Stimulated activated CD8-positive, alpha-beta memory T cell treated with anti-CD3 and anti-CD28 coated beads, Interleukin-12 subunit alpha, Interleukin-12 subunit beta, amount 100 ng/mL, for 1 hour (primary cell): ENCODE results near the gene NFIC.
"Not testable (repeated sequence)": the region's sequence is repeated elsewhere in the genome, so short reads cannot be mapped to it uniquely, and the experiment has no call there.

Experiments
- DNase-seq: peaks from one replicate; pipeline ENCODE4 v3.0.0-alpha.2; 2020; ENCODE audit warnings: low read depth

NFIC gene

DNA sequence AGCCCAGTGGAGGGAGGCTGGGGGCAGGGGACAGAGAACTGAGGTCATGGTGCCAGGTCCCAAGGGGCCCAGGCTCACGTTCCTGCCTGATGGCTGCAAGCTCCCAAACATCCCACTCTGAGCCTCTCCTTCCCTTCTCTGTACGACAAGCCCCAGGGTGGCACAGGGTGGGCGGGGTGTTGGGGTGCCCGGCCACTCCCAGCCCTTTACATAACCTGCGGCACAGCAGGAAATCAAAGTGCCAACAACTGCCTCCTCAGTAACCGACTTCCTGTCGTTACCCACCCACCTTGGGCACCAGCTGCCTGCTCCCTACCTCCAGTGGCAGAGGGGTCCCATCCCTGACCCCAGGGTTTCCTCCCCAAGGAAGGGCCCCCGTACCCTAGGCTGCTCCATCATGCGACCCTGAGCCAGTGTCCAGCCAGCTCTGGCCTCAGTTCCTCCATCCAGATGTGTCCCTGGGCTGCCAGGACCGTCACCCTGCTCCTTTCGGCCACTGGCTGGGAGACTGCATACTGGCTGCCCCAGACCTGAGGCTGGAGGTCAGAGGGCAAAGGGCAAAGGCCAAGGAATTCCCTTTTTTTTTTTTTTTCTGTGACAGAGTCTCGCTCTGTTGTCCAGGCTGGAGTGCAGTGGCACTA is 27.7 kb upstream of the NFIC start:
- no peak for DNase-seq

DNA sequence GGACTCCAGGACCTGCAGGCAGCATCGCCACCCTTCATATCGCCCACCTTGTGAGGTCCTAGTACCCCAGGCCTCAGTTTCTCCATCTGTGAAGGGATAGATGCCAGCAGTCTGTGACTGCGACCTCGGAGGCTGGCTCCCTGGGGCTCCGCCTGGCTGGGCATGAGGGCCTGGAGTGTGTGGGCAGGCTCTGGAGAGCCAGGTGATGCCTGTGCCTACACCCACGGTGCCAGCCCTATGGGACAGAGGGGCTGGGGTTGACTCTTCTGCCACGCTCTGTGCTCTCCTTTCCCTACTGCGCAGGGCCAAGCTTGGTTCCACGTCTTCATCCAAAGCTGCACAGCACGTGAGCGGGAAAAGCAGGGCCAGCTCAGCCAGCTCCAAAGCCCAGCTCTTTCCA is 26.0 kb upstream of the NFIC start:
- DNase-seq = no peak

DNA sequence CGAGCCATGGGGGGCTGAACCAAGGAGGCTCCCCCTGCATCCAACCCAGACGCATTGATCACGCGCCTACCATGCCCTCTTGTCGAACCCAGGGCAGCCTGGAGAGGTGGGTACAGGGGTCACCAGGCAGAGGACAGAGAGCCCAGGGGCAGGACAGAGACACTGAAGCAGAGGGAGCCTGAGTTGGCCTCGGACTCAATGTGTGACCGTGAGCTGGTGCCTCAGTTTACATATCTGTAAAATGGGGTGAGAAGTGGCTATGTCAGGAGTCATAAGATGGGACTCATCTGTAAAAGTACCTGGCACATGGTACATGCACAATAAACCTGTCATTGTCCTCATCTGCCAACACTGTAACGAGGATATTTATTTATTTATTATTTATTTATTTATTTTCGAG is 24.1 kb upstream of the NFIC start:
- DNase-seq = no peak

DNA sequence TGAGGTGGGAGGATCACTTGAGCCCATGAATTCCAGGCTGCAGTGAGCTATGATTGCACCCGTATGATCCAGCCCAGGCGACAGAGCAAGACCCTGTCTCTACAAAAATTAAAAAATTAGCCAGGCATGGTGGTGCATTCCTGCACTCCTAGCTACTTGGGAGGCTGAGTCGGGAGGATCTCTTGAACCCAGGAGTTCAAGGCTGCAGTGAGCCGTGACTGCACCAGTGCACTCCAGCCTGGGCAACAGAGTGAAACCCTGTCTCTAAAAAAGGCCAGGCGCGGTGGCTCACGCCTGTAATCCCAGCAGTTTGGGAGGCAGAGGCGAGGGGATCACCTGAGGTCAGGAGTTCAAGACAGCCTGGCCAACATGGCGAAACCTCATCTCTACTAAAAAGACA is 23.4 kb upstream of the NFIC start:
- not testable (repeated sequence) for DNase-seq

DNA sequence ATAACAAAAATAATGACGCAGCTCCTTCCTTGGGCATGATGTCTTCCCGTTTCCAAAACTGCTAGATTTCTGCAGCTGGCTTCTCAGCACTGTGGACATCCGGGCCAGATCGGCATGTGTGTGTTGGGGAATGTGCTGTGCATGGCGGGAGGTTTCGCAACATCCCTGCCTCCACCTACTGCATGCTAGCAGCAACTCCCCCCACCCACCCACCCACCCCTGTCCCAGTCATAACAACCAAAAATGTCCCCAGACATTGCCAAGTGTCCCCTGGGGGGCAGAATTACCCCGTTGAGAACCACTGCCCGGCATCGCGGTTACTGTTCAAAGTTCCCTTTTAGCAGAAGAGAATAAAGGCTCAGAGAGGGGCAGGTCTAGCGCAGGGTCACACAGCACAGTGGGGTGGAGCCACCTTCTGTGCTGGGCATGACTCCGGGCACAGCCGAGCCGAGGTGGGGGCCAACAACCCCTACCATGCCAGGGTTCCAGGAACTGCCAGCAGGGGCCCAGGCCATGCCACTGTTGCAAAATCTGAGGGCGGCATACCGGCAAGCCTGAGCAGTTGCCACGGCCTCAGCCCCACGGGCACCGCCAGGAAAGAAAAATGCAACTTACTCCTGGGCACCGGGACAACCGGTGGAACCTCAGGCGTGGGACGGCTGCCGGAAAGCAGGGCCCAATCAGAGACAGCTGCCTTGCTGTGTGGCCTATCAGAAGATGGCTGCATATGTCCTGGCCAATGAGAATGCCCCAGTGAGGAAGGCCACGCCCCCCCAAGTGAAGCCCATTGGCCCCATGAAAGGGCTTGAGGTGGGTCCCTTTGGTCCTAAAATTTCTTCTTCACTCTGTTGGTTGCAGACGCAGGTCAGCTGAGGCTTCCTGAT is 22.5 kb upstream of the NFIC start:
- no peak for DNase-seq

DNA sequence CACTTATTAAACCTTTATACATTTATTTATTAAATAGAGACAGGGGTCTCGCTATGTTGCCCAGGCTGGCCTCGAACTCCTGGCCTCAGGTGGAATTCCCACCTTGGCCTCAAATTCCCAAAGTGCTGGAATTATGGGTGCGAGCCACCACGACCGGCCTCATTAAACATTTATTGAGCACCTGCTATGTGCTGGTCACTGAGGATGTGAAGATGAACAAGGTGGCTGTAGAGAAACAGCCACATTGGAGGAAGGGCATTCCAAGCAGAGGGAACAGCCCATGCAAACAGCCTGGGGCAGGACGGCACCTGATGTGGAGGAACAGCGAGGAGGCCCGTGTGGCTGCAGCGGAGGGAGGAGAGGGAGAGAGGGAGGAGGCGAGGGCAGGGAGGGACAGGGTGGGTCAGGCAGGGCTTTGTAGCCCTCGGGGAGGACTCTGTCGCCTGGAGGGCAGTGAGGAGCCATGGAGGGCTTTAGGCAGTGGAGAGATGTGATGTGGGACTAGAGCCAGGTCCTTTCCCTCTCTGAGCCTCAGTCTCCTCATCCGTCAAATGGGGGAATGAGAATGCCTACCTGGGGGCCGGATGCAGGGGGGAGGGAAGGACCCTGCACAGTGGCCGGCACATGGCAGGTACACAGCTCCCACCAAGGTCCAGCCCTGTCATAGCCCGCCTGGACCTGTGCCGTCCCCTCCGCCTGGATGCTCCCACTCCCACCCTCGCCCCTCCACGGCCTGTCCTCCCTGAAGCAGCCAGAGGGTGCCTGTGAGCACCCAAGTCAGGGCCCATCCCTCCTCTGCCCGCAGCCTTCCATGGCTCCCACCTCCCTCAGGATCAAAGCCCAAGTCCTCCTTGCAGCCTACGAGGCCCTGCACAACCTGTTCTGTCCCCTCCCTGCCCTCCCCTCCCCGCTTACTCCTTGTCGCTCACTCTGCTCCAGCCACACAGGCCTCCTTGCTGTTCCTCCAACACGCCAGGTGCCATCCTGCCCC is 21.5 kb upstream of the NFIC start:
- no peak for DNase-seq

DNA sequence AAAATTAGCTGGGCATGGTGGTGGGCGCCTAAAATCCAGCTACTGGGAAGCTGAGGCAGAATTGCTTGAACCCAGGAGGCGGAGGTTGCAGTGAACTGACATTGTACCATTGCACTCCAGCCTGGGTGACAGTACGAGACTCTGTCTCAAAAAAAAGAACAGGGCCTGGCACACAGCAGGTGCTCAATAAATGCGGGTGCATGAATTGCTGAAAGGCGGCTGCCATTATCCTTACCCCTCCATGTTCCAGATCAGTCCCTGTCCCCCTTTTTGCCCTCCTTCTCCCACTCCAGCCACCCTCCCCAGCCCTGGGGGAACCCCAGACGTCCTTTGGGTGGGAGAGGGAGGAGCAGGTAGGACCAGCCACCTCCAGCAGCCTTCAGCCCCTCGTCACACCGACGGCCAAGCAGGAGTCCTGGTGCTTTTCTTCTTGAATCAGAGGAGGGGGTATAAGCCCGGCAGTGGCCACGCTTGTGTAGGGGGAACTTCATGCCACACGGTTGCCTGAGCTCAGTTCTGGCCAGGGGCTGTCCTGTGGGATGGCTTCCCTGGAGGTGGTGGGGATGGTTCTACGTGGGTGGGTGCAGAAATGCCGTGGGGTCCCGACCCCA is 20.4 kb upstream of the NFIC start:
- no peak for DNase-seq

DNA sequence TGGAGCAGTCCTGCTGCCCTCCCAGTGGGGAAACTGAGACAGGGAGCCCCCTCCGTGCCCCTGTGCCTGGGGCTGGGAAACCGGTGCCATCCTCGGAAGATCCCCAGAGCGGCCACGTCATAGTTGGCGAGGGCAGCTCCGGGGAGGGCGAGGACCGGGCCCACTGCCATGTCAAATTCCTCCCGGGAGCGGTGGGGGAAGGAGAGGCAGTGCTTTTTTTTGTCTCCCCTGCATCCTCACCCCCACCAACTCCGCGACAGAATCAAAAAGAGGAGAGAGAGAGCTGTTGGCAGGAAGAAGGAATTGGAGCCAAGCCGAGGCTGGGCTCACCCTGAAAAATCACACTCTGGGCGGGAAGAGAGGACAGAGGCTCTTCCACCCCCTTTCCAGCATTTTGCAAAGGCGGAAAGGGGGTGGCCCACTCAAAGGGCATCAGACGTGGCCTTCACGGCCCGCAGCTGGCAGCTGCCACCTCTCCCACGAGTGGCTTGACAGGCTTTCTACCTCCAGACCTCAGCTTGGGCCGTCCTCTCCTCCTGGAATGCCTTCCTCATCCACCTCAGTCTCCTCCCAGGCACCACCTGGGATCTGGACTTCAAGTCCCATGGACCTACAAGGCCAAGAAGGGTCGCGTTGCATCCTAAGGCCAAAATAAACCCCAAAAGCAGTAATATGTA is 19.6 kb upstream of the NFIC start:
- no peak for DNase-seq

DNA sequence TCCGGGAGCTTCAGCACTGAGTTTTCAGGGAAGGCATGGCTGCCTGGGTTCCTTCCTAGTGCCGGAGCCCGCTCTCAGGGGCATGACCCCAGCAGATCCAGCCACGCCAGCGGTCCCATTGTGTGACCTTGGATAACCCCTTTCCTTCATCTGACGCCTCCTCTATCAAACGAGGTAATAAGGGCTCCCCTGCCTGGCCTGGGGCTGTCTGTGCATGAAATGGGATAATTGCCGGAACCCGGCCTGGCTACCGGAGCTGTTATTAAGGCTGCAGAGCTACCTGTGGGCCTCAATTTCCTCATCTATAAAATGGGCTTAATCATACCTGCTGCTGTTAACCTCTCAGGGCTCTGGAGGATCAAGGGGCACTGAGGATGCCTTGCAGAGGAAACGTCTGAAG is 18.3 kb upstream of the NFIC start:
- DNase-seq = no peak

DNA sequence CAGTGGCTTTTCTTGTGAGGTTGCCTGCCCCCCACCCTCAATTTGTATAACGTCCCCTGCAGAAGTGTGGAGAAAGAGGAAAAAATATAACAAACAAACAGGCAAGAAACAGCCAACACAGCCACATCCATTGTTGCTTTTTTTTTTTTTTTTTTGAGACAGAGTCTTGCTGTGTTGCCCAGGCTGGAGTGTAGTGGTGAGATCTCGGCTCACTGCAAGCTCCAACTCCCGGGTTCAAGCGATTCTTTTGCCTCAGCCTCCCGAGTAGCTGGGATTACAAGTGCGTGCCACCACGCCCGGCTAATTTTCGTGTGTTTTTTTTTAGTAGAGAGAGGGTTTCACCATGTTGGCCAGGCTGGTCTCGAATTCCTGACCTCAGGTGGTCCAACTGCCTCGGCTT is 17.9 kb upstream of the NFIC start:
- not testable (repeated sequence) for DNase-seq

DNA sequence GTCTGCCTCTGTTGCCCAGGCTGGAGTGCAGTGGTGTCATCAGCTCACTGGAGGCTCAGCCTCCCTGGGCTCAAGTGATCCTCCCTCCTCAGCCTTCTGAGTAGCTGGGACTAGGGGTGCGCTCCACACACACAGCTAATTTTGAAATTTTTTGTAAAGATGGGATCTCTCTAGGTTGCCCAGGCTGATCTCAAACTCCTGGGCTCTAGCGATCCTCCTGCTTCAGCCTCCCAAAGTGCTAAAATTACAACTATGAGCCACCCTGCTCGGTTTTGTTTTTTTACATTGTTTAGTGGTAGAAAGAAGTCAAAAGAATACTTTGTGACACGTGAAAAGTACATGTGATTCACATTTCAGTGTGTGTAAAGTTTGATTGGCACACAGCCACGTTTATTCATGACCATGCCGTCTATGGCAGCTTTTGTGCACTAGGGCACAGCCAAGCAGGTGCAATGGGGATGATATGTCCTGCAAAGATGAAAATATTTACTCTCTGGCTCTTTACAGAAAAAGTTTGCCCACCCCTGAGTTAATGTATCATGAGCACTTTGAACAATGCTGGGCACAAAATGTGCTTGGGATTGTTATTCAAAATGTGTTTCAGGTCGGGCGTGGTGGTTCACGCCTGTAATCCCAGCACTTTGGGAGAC is 16.2 kb upstream of the NFIC start:
- DNase-seq = no peak

DNA sequence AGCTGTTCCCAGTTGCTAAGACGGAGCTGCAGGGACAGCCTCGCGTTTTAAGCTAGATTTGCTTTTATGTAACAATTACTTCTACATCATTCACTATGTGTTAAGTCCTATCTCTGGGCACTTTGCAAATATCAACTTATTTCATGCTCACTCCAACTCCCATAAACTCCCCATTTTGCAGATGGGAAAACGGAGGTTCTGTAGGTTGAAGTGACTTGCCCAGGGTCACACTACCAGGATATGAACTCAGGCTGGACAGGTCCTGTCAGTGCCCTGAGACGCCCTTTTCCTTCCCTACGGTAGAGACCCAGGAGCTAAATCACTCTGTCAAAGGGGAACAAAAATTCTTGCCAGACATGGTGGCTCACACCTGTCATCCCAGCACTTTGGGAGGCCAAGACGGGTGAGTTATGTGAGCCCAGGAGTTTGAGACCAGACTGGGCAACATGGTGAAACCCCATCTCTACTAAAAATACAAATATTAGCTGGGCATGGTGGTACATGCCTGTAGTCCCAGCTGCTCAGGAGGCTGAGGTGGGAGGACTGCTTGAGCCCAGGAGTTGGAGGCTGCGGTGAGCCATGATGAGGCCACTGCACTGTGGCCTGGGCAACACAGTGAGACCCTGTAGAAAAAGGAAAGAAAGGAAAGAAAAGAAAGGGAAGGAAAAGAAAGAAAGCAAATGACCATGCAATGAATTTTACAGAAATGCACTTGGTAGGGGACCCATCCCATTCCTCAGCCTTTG is 14.5 kb upstream of the NFIC start:
- no peak for DNase-seq

DNA sequence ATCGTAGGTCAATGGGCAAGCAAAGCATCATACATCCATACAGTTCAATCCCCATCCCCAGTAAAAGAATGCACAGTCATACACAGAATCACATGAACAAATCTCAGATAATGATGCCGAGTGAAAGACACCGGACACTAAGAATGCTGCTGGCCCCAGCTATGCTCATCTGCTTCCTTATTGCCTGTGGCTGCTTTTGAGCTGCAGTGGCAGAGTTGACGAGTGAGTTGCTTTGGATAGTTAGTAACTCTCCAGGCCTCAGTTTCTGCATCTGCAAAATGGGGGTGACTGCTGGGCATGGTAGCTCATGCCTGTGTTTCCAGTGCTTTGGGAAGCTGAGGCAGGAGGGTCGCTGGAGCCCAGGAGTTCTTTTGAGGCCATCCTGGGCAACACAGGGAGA is 12.9 kb upstream of the NFIC start:
- DNase-seq = no peak

DNA sequence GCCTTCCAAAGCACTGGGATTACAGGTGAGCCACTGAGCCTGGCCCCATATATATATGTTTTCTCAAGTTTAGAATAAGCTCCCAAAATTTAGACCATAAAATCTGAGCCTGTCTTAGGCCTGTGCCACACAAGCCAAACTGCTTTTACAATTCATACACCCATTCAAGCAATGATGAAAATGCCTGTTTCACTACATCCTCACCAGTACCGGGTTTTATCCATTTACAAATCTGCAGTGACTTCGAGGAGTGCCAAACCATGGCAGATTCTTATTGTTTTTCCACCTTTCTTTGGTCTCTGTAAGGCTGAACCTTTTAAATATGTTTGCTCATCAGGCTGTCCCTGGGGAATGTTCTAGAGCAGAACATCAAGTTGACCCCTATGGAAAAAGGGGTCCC is 9.6 kb upstream of the NFIC start:
- no peak for DNase-seq

DNA sequence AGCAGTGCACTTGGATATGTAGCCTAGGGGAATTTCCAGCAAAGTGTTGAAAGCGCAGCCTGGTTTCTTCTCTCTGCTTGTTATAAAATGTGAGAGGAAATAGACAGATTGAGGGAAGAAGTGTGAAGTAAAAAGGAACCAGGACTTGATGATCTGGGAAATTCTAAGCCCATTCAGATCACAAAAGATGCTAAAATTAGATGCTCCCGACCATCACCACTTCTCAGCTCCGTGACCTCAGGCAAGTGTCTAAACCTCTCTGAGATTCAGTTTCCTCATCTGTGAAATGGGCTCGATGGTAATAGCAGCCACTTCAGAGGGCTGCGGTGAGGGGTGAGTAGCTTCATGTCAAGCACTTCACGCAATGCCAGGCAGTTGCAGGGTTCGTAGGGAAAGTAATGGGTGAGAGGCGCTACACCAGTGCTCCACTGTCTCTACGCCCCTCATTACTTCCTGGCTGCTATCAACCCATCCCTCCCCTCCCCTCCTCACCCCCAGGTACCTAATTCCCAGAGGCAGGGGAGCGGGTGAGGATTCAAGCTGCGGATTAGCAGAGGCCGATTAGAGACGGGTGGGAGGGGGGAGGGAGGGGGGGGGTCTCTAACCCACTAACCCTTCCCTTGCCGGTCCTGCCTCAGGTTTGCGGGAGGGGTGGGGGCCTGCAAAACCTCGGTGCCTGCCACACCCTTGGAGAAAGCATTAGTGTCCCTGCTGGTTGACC is 9.0 kb upstream of the NFIC start:
- DNase-seq = no peak

DNA sequence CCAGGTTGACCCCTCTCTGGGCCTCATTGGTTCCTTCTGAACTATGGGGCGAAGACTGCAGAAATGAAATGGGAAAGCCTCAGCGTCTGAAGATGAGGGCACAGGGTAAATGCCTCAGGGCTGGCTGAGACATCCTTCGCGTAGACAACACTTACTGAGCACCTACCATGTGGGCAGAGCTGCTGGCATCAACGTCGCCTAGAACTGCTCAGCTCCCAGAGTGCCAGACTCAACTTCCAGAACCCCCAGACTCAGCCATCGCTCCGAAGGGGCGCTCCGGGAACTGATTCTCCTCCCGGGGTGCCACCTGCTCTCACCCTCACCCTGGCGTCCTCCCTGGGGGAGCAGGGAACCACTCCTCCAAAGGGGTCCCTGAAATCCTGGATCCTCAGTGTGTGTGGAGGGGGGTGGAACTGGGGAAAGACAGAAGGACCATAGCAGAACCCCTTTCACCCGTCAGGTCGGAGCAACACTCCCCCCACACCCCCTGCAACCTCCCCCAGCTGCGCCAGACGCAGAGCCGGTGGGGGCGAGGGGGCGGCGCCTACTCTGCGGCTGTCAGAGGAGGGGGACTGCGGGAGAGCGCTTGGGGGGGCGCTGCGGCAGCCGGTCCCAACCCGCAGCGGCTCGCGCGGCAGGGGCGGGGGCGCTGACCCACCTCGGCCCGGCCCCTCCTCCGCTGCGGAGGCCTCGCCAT is 8.2 kb upstream of the NFIC start:
- DNase-seq = no peak

DNA sequence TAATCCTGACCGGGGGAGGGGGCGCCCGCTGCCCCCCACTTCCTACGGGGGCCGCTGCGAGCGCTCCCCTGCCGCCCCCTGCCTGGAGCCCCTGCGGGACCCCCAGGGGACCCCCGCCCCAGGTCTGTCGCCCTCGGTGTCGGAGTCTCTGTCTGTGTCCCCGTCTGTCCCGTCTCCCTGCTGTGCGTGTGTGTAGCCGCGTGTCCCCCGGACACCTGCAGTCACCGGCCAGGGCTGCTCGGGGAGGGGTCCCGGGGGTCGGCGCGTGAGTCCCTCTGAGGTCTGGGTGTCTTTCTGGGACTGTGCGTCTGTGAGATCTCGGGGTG is 7.7 kb upstream of the NFIC start:
- DNase-seq = no peak

DNA sequence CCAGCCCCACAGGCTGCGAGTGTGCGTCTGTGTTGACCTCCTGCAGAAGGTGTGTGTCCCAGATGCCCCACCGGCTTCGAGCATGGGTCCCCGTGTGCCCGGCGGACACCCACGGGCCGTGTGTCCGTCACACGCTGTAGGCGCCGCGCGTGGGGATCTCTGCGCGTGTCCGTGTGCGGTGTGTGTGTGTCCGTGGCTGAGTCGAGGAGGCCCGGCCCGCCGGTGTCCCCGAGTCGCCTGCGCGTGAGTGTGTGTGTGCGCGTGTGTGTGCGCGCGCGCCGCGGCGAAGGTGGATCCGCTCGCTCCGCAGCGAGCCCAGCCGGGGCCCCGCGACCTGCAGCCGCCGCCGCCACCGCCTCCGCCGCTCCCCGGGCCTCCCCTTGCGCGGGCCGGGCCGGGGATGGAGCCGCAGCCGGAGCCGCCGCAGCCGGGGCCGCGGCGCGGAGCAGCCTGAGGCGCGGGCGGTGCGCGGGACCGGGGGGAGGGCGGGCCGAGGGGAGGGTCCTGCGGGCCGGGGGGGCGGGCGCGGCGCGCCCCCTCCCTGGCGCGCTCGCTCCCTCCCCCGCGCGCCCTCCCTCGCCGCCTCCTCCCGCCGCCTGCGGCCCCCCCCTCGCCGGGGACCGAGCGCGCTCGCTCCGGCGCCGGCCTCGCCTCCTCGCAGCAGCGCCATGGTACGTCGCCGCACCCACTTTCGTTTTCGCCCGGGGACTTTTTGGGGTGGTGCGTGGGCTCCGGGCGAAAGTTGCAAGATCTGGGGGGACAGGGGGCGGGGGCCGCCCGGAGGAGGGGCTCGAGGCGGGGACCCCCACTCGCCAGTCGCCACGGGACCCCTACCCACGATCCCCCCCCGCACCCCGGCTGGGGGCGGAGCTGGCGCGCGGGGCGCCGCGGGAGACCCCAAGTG is 7.1 kb upstream of the NFIC start:
- DNase-seq = peak; percentile 50
